Sigmoid colon (tissue), 4 donors: ENCODE results near the gene C2orf49.

ENCODE experiments used
- CTCF ChIP-seq, 4 experiments: fragments of 450-650 bp in 3 of 4; fragments of 200-600 bp in 1 of 4; IDR thresholded peaks; one replicate each; pipeline ENCODE4 v1.5.1; 2016 to 2019; ENCODE audit warnings: antibody characterized with exemption in 4 of 4, mild to moderate bottlenecking in 3 of 4, moderate library complexity in 2 of 4
- EP300 ChIP-seq, 4 donors: sonication (generic); formaldehyde crosslinking; IDR thresholded peaks; one replicate each; pipeline ENCODE4 v1.6.1; 2017; ENCODE audit warnings: antibody characterized with exemption in 4 of 4
- POLR2A ChIP-seq, 2 donors: fragments of 450-650 bp; IDR thresholded peaks; one replicate each; pipeline ENCODE4 v1.6.1; 2016; ENCODE audit warnings: antibody characterized with exemption in 2 of 2, mild to moderate bottlenecking in 2 of 2, moderate library complexity in 2 of 2
- POLR2AphosphoS5 ChIP-seq, 4 donors: sonication (generic); formaldehyde crosslinking; IDR thresholded peaks; one replicate each; pipeline ENCODE4 v1.6.1; 2017; ENCODE audit warnings: antibody characterized with exemption in 4 of 4

- TF ChIP-seq CTCF (IDR thresholded peaks at IDR 0.05), result no peak
- TF ChIP-seq POLR2AphosphoS5 (IDR thresholded peaks at IDR 0.05), result no peak
- no peak for TF ChIP-seq EP300 (IDR thresholded peaks at IDR 0.05)
- no peak for TF ChIP-seq POLR2A (IDR thresholded peaks at IDR 0.05)
These were observed 15.3 kb upstream of the C2orf49 start for GRCh38 chr2:105321875-105322646.
